Left renal cortex interstitium (tissue), 4 donors: Measurements from ENCODE around the gene INPP1. TPM values are rescaled to one million over a fixed set of nuclear protein-coding genes. Genes with fewer than 3 reads are reported as not detected.

ENCODE experiments used
- DNase-seq, 4 donors: peaks; one replicate each; pipeline ENCODE4 v3.0.0-alpha.2; 2013; ENCODE audit warnings: low read depth in 4 of 4, low spot score in 2 of 4, missing footprints in 1 of 4
- polyA plus RNA-seq, 4 donors: library from polyadenylated mRNA; unstranded; fragments of 120-200 nt; gene quantifications; one replicate each; pipeline ENCODE4 v1.2.1, GENCODE V29; 2013; ENCODE audit not compliant: insufficient read length in 4 of 4

INPP1 gene
- polyA plus RNA-seq, 4 donors: 14.4 to 18.2 (median 15.0) TPM

- no peak for DNase-seq
These were observed 63.9 kb downstream of the INPP1 start for GRCh38 chr2:190407246-190407661.

GRCh38 chr2:190407662-190408537 is 64.5 kb downstream of the INPP1 start, which contains the start of gene MFSD6:
MFSD6 (plus strand) TSS chr2:190408355; CDS start chr2:190436030, 27,675 bp downstream.
- peak in 1 of 4 donors; percentile 13 for DNase-seq

GRCh38 chr2:190408538-190409271 is 65.3 kb downstream of the INPP1 start:
- peak in 1 of 4 donors; percentile 35 for DNase-seq

- no peak for DNase-seq
These were observed 66.2 kb downstream of the INPP1 start for GRCh38 chr2:190409616-190410015.

GRCh38 chr2:190410166-190410565 is 66.8 kb downstream of the INPP1 start:
- DNase-seq: no peak

- no peak for DNase-seq
These were observed 69.6 kb downstream of the INPP1 start for GRCh38 chr2:190412966-190413365.

GRCh38 chr2:190413421-190413820 is 70.0 kb downstream of the INPP1 start:
- DNase-seq: no peak

- DNase-seq: no peak
These were observed 71.9 kb downstream of the INPP1 start for GRCh38 chr2:190415251-190415650.

GRCh38 chr2:190415794-190416775 is 72.7 kb downstream of the INPP1 start:
- DNase-seq: no peak

GRCh38 chr2:190417045-190417842 is 73.9 kb downstream of the INPP1 start:
- no peak for DNase-seq

- no peak for DNase-seq
These were observed 75.3 kb downstream of the INPP1 start for GRCh38 chr2:190418727-190419126.

- DNase-seq: no peak
These were observed 77.4 kb downstream of the INPP1 start for GRCh38 chr2:190420801-190421200.

Other genes starting within 250 kb of the INPP1 start
- gene HIBCH, start 23.8 kb upstream of the INPP1 start, polyA plus RNA-seq: 100 to 1,000 TPM in 1 of 4 donors, 10 to 100 TPM in 3; 66.5 to 100 (median 73.9) TPM
- gene MFSD6, start 64.8 kb downstream of the INPP1 start, polyA plus RNA-seq: 10 to 100 TPM; 13.2 to 17.2 (median 13.7) TPM
- 10 to 100 TPM; 11.9 to 14.9 (median 14.2) TPM for gene NEMP2, start 191.1 kb downstream of the INPP1 start, polyA plus RNA-seq